ENCODE results near the gene RFLNA.
"Not testable (repeated sequence)": the region's sequence is repeated elsewhere in the genome, so short reads cannot be mapped to it uniquely, and the experiment has no call there.

DNA sequence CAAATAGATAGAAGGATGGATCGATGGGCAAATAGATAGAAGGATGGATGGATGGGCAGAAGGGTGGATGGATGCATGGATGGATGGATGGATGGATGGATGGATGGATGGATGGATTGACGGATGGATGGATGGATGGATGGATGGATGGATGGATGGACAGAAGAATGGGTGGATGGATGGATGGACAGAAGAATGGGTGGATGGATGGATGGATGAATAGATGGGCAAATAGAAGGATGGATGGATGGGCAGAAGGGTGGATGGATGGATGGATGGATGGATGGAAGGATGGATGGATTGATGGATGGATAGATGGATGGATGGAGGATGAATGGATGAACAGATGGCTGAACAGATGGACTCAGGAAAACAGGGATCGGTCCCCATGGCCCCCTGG lies 5.8 kb downstream of the RFLNA start:
- not testable (repeated sequence) for TF ChIP-seq CTCF (IDR thresholded peaks at IDR 0.05; ENCODE audit: low read length); EZH2 (optimal IDR thresholded peaks at IDR 0.05; ENCODE audit: low read depth, low read length); EZH2phosphoT487 (IDR thresholded peaks at IDR 0.05; ENCODE audit: low read length)
